Esophagus squamous epithelium (tissue), 5 donors: Measurements from ENCODE around the gene RAPGEF5. TPM values are rescaled to one million over a fixed set of nuclear protein-coding genes. Genes with fewer than 3 reads are reported as not detected.

Source experiments
- DNase-seq: peaks from one replicate; lab custom pipeline; 2025; lab: John Stamatoyannopoulos, UW
- H3K27ac ChIP-seq, 4 donors: fragments of 200-600 bp; sonication (generic); one replicate each; pipeline ENCODE4 v1.5.1; 2016 to 2019; ENCODE audit warnings: mild to moderate bottlenecking in 1 of 4
- H3K27me3 ChIP-seq, 4 donors: fragments of 200-600 bp; sonication (generic); 1 replicate in 3 of 4; 2 replicates in 1 of 4; pipeline versions ENCODE4 v1.5.1 to v1.6.0; 2017 to 2021; ENCODE audit warnings: antibody characterized with exemption in 1 of 4
- H3K36me3 ChIP-seq, 3 donors: fragments of 200-600 bp; sonication (generic); one replicate each; pipeline ENCODE4 v1.5.1; 2016 to 2019
- H3K4me1 ChIP-seq, 3 donors: fragments of 200-600 bp; sonication (generic); one replicate each; pipeline ENCODE4 v1.5.1; 2017 to 2019
- H3K4me3 ChIP-seq, 4 donors: fragments of 200-600 bp; sonication (generic); 1 replicate in 3 of 4; 2 replicates in 1 of 4; pipeline ENCODE4 v1.5.1; 2016 to 2019; ENCODE audit warnings: mild to moderate bottlenecking in 2 of 4, moderate library complexity in 1 of 4
- H3K9me3 ChIP-seq, 3 donors: fragments of 200-600 bp; sonication (generic); one replicate each; pipeline ENCODE4 v1.5.1; 2016 to 2019
- CTCF ChIP-seq, 6 experiments: fragments of 450-650 bp in 4 of 6; fragments of 200-600 bp in 2 of 6; sonication (generic) in 2 of 6; IDR thresholded peaks; one replicate each; pipeline ENCODE4 v1.5.1; 2016 to 2019; ENCODE audit warnings: antibody characterized with exemption in 6 of 6, mild to moderate bottlenecking in 4 of 6, moderate library complexity in 4 of 6
- POLR2A ChIP-seq, 4 donors: fragments of 450-650 bp; IDR thresholded peaks; one replicate each; pipeline ENCODE4 v1.6.1; 2017; ENCODE audit warnings: antibody characterized with exemption in 4 of 4, mild to moderate bottlenecking in 4 of 4, moderate library complexity in 3 of 4
- WGBS, 2 donors: methylation state at CpG; one replicate each; pipeline ENCODE4 v1.1.5; 2018; 5-methylcytosine and 5-hydroxymethylcytosine counted together
- intact Hi-C: fragments of 100-400 bp; cut with DNase I; formaldehyde crosslinking; loops from one replicate; pipeline ENCODE4 v1.15.0; 2022
- total RNA-seq, 4 donors: library from RNA; depleted of rRNA; stranded (reverse); fragments of >200 nt; gene quantifications; one replicate each; pipeline ENCODE4 v1.1.0, GENCODE V29; 2016
- donor health status: DM: yes; HTN: yes; CAD: no.

Gene RAPGEF5
- total RNA-seq, 4 donors from 2014 or later, result 16.9 to 50.5 (median 38.4) TPM

GRCh38 chr7:22216832-22217475, 140.0 kb downstream of the RAPGEF5 start:
- H3K4me1 ChIP-seq, result peaks cover 0 to 61% (median 0%) of the 10 kb centered on the region in 3 donors
- H3K4me3 ChIP-seq, result peak overlapping the region in 3 of 4 donors; percentile 3 to 51 (median 37)
- WGBS, 2 donors, result 22 to 28% methylated on average over 4 of the region's 4 CpGs
- DNase-seq, result no peak
- intact Hi-C loops, result no loop called here
- H3K36me3 ChIP-seq, result peaks cover 0 to 6% (median 0%) of the 10 kb centered on the region in 3 donors
- no peak for TF ChIP-seq CTCF (IDR thresholded peaks at IDR 0.05)
- no peaks in the 10 kb centered on the region for H3K9me3 ChIP-seq
- H3K27me3 ChIP-seq, result no peaks in the 10 kb centered on the region
- H3K27ac ChIP-seq, result peak overlapping the region in 3 of 4 donors; percentile 19 to 78 (median 65)

- Histone ChIP-seq H3K9me3 (no peaks in the 10 kb centered on the region), H3K27ac (peak overlapping the region in 3 of 4 donors; percentile 58 to 78 (median 65)), H3K36me3 (no peaks in the 10 kb centered on the region), H3K4me1 (peaks cover 0 to 66% (median 2%) of the 10 kb centered on the region in 3 donors), H3K27me3 (no peaks in the 10 kb centered on the region), H3K4me3 (peak overlapping the region in 2 of 4 donors; percentile 37 to 51)
- no peak for DNase-seq
- no peak for TF ChIP-seq CTCF (IDR thresholded peaks at IDR 0.05)
- no peak for TF ChIP-seq POLR2A (IDR thresholded peaks at IDR 0.05)
- intact Hi-C loops, result no loop called here
- 67 to 73% methylated on average over 1 of the region's 1 CpG for WGBS, 2 donors
Observed at GRCh38 chr7:22216309-22216708, 140.6 kb downstream of the RAPGEF5 start.

- H3K27ac ChIP-seq, result peak overlapping the region in 3 of 4 donors; percentile 30 to 78 (median 58)
- WGBS, 2 donors, result 55 to 59% methylated on average over 3 of the region's 3 CpGs
- peaks cover 2 to 79% (median 22%) of the 10 kb centered on the region in 3 donors for H3K4me1 ChIP-seq
- no peaks in the 10 kb centered on the region for H3K36me3 ChIP-seq
- H3K9me3 ChIP-seq, result no peaks in the 10 kb centered on the region
- H3K4me3 ChIP-seq, result peak overlapping the region in 1 of 4 donors; percentile 1
- no peaks in the 10 kb centered on the region for H3K27me3 ChIP-seq
- intact Hi-C loops, result no loop called here
- TF ChIP-seq CTCF (IDR thresholded peaks at IDR 0.05) (no peak), POLR2A (IDR thresholded peaks at IDR 0.05) (no peak)
- DNase-seq, result no peak
Observed at GRCh38 chr7:22214000-22214399, 143.0 kb downstream of the RAPGEF5 start.

- no peaks in the 10 kb centered on the region for H3K36me3 ChIP-seq
- H3K4me3 ChIP-seq, result no peak overlapping the region
- no peaks in the 10 kb centered on the region for H3K27me3 ChIP-seq
- WGBS, 2 donors, result 63 to 66% methylated on average over 2 of the region's 2 CpGs
- DNase-seq, result no peak
- peak overlapping the region in 2 of 4 donors; percentile 30 to 78 for H3K27ac ChIP-seq
- H3K4me1 ChIP-seq, result peaks cover 9 to 88% (median 31%) of the 10 kb centered on the region in 3 donors
- H3K9me3 ChIP-seq, result no peaks in the 10 kb centered on the region
- no peak for TF ChIP-seq POLR2A (IDR thresholded peaks at IDR 0.05)
- TF ChIP-seq CTCF (IDR thresholded peaks at IDR 0.05), result no peak
- intact Hi-C loops, result no loop called here
Observed at GRCh38 chr7:22213081-22213480, 143.9 kb downstream of the RAPGEF5 start.

GRCh38 chr7:22210967-22211366, 146.0 kb downstream of the RAPGEF5 start:
- H3K36me3 ChIP-seq, result no peaks in the 10 kb centered on the region
- WGBS, 2 donors, result 38 to 55% methylated on average over 2 of the region's 2 CpGs
- H3K4me1 ChIP-seq, result peaks cover 9 to 92% (median 41%) of the 10 kb centered on the region in 3 donors
- H3K9me3 ChIP-seq, result no peaks in the 10 kb centered on the region
- H3K27me3 ChIP-seq, result no peaks in the 10 kb centered on the region
- H3K4me3 ChIP-seq, result no peak overlapping the region
- DNase-seq, result no peak
- TF ChIP-seq CTCF (IDR thresholded peaks at IDR 0.05), result no peak
- no peak for TF ChIP-seq POLR2A (IDR thresholded peaks at IDR 0.05)
- H3K27ac ChIP-seq, result peak overlapping the region in 2 of 4 donors; percentile 55 to 67
- intact Hi-C loops, result no loop called here
